DOHH2 (cell line): ENCODE data around the gene SPP2.

ENCODE experiments used
- H3F3A ChIP-seq: fragments of 200-600 bp; sonication (generic), shearing (Covaris generic); 2 replicates; pipeline ENCODE4 v1.6.0; 2016; ENCODE audit warnings: antibody characterized with exemption, mild to moderate bottlenecking; ENCODE audit not compliant: control insufficient read depth, insufficient read depth
- H3K27ac ChIP-seq: fragments of 200-600 bp; sonication (generic); 2 replicates; pipeline ENCODE4 v1.5.1; 2014; ENCODE audit warnings: low read depth, mild to moderate bottlenecking, low read length, moderate library complexity
- H3K27me3 ChIP-seq: fragments of 200-600 bp; sonication (generic); 2 replicates; pipeline ENCODE4 v1.6.1; 2014; ENCODE audit warnings: mild to moderate bottlenecking, low read length, mixed read lengths; ENCODE audit not compliant: control insufficient read depth
- H3K36me3 ChIP-seq: fragments of 200-600 bp; sonication (generic); 2 replicates; pipeline ENCODE4 v1.6.1; 2014; ENCODE audit warnings: mild to moderate bottlenecking, low read length, moderate library complexity, mixed read lengths; ENCODE audit not compliant: control insufficient read depth
- H3K4me1 ChIP-seq: fragments of 200-600 bp; sonication (generic); 2 replicates; pipeline ENCODE4 v1.6.1; 2014; ENCODE audit warnings: mild to moderate bottlenecking, low read length, mixed read lengths; ENCODE audit not compliant: control insufficient read depth
- H3K4me2 ChIP-seq: fragments of 200-600 bp; sonication (generic); 2 replicates; pipeline ENCODE4 v1.6.0; 2014; ENCODE audit warnings: mild to moderate bottlenecking, low read length, moderate library complexity
- H3K4me3 ChIP-seq: fragments of 200-600 bp; sonication (generic); 2 replicates; pipeline ENCODE4 v1.5.1; 2014; ENCODE audit warnings: mild to moderate bottlenecking, low read length, mixed read lengths
- H3K79me2 ChIP-seq: fragments of 200-600 bp; sonication (generic); 2 replicates; pipeline ENCODE4 v1.6.1; 2014; ENCODE audit warnings: mild to moderate bottlenecking, low read length, mixed read lengths; ENCODE audit not compliant: control insufficient read depth
- H3K9me2 ChIP-seq: fragments of 200-600 bp; sonication (generic); replicated peaks from 2 replicates; pipeline ENCODE4 v1.6.1; 2014; ENCODE audit warnings: mild to moderate bottlenecking, low read length, mixed read lengths; ENCODE audit not compliant: control insufficient read depth
- H3K9me3 ChIP-seq: fragments of 200-600 bp; sonication (generic); 2 replicates; pipeline ENCODE4 v1.6.1; 2014; ENCODE audit warnings: antibody characterized with exemption, low read length, mixed read lengths; ENCODE audit not compliant: control insufficient read depth, insufficient read depth
- H4K20me1 ChIP-seq: fragments of 200-600 bp; sonication (generic); 2 replicates; pipeline ENCODE4 v1.6.0; 2014; ENCODE audit warnings: low read depth, mild to moderate bottlenecking, antibody characterized with exemption, low read length, moderate library complexity; ENCODE audit not compliant: control insufficient read depth, insufficient read depth
- CTCF ChIP-seq: fragments of 200-600 bp; sonication (generic); IDR thresholded peaks from one replicate; pipeline ENCODE4 v1.5.1; 2014; ENCODE audit warnings: antibody characterized with exemption, mild to moderate bottlenecking, low read depth, low read length; ENCODE audit not compliant: poor library complexity, severe bottlenecking
- EZH2phosphoT487 ChIP-seq: fragments of 200-600 bp; sonication (generic); IDR thresholded peaks from 2 replicates; pipeline ENCODE4 v1.6.1; 2017; ENCODE audit warnings: borderline replicate concordance, mild to moderate bottlenecking, antibody characterized with exemption, low read length, moderate library complexity, mixed read lengths

Gene SPP2

GRCh38 chr2:234081970-234082822 lies 31.7 kb downstream of the SPP2 start:
- H3K27me3 ChIP-seq, result no peaks in the 10 kb centered on the region
- H3K4me1 ChIP-seq, result no peaks in the 10 kb centered on the region
- no peaks in the 10 kb centered on the region for H3K36me3 ChIP-seq
- TF ChIP-seq EZH2phosphoT487 (no peak), CTCF (no peak)
- no peak overlapping the region for H3K4me2 ChIP-seq
- no peaks in the 10 kb centered on the region for H3K79me2 ChIP-seq
- H3K27ac ChIP-seq, result no peak overlapping the region
- H3F3A ChIP-seq, result no peaks in the 10 kb centered on the region
- H4K20me1 ChIP-seq, result no peaks in the 10 kb centered on the region
- no peaks in the 10 kb centered on the region for H3K9me3 ChIP-seq
- no peak overlapping the region for H3K4me3 ChIP-seq
- H3K9me2 ChIP-seq, result no peaks in the 10 kb centered on the region

- Histone ChIP-seq H3K4me2 (no peak overlapping the region), H3K27ac (no peak overlapping the region), H3K9me2 (no peaks in the 10 kb centered on the region), H3K4me1 (no peaks in the 10 kb centered on the region), H3K36me3 (no peaks in the 10 kb centered on the region), H3K4me3 (no peak overlapping the region), H4K20me1 (no peaks in the 10 kb centered on the region), H3K79me2 (no peaks in the 10 kb centered on the region), H3K9me3 (no peaks in the 10 kb centered on the region), H3F3A (no peaks in the 10 kb centered on the region), H3K27me3 (no peaks in the 10 kb centered on the region)
- TF ChIP-seq EZH2phosphoT487, result no peak
- TF ChIP-seq CTCF, result no peak
Measured at GRCh38 chr2:234083572-234084348, 33.3 kb downstream of the SPP2 start.

GRCh38 chr2:234091432-234091879 lies 41.0 kb downstream of the SPP2 start:
- H3K4me2 ChIP-seq, result no peak overlapping the region

GRCh38 chr2:234091883-234092282 lies 41.4 kb downstream of the SPP2 start:
- Histone ChIP-seq H3K9me2 (no peaks in the 10 kb centered on the region), H3K27me3 (no peaks in the 10 kb centered on the region), H3K9me3 (no peaks in the 10 kb centered on the region), H3K4me2 (no peak overlapping the region), H4K20me1 (no peaks in the 10 kb centered on the region), H3K27ac (no peak overlapping the region), H3K79me2 (no peaks in the 10 kb centered on the region), H3F3A (no peaks in the 10 kb centered on the region), H3K36me3 (no peaks in the 10 kb centered on the region), H3K4me1 (no peaks in the 10 kb centered on the region), H3K4me3 (no peak overlapping the region)
- no peak for TF ChIP-seq EZH2phosphoT487
- no peak for TF ChIP-seq CTCF

More at GRCh38 chr2:234091432-234091879, 41.0 kb downstream of the SPP2 start:
- H4K20me1 ChIP-seq, result no peaks in the 10 kb centered on the region
- H3K27me3 ChIP-seq, result no peaks in the 10 kb centered on the region
- H3K27ac ChIP-seq, result no peak overlapping the region
- H3K9me3 ChIP-seq, result no peaks in the 10 kb centered on the region
- H3F3A ChIP-seq, result no peaks in the 10 kb centered on the region
- H3K79me2 ChIP-seq, result no peaks in the 10 kb centered on the region
- TF ChIP-seq EZH2phosphoT487, result no peak
- H3K36me3 ChIP-seq, result no peaks in the 10 kb centered on the region
- no peaks in the 10 kb centered on the region for H3K9me2 ChIP-seq
- no peaks in the 10 kb centered on the region for H3K4me1 ChIP-seq
- H3K4me3 ChIP-seq, result no peak overlapping the region
